ENCODE measurements around the gene SCFD2.

Gene SCFD2

GRCh38 chr4:52836678-52837077 lies 529.2 kb downstream of the SCFD2 start:
- TF ChIP-seq FOXP2 (optimal IDR thresholded peaks at IDR 0.05; ENCODE audit: borderline replicate concordance, extremely low read depth, extremely low read length, insufficient read depth) = no peak
- no peak for TF ChIP-seq REST (IDR thresholded peaks at IDR 0.05; ENCODE audit: insufficient read depth in 1 of 2, low read depth in 2 of 2, low read length in 2 of 2)
- TF ChIP-seq SIN3A (IDR thresholded peaks at IDR 0.05; ENCODE audit: borderline replicate concordance, insufficient read depth, low read length) = no peak
- TF ChIP-seq POLR2AphosphoS5 (IDR thresholded peaks at IDR 0.05; ENCODE audit: low read depth, low read length) = no peak
- no peak for TF ChIP-seq TAF1 (IDR thresholded peaks at IDR 0.05; ENCODE audit: borderline replicate concordance, insufficient read depth, low read length)

GRCh38 chr4:52836120-52836519 lies 529.7 kb downstream of the SCFD2 start:
- no peak for TF ChIP-seq FOXP2 (optimal IDR thresholded peaks at IDR 0.05; ENCODE audit: borderline replicate concordance, extremely low read depth, extremely low read length, insufficient read depth)
- no peak for TF ChIP-seq POLR2AphosphoS5 (IDR thresholded peaks at IDR 0.05; ENCODE audit: low read depth, low read length)
- TF ChIP-seq SIN3A (IDR thresholded peaks at IDR 0.05; ENCODE audit: borderline replicate concordance, insufficient read depth, low read length) = no peak
- no peak for TF ChIP-seq REST (IDR thresholded peaks at IDR 0.05; ENCODE audit: insufficient read depth in 1 of 2, low read depth in 2 of 2, low read length in 2 of 2)

- TF ChIP-seq SIN3A (IDR thresholded peaks at IDR 0.05; ENCODE audit: borderline replicate concordance, insufficient read depth, low read length) (no peak), TAF1 (IDR thresholded peaks at IDR 0.05; ENCODE audit: borderline replicate concordance, insufficient read depth, low read length) (no peak), REST (IDR thresholded peaks at IDR 0.05; ENCODE audit: insufficient read depth in 1 of 2, low read depth in 2 of 2, low read length in 2 of 2) (no peak), FOXP2 (optimal IDR thresholded peaks at IDR 0.05; ENCODE audit: borderline replicate concordance, extremely low read depth, extremely low read length, insufficient read depth) (no peak), POLR2AphosphoS5 (IDR thresholded peaks at IDR 0.05; ENCODE audit: low read depth, low read length) (no peak)
These were observed 531.8 kb downstream of the SCFD2 start for GRCh38 chr4:52833941-52834525.

GRCh38 chr4:52825460-52826090 lies 540.3 kb downstream of the SCFD2 start:
- TF ChIP-seq POLR2AphosphoS5 (IDR thresholded peaks at IDR 0.05; ENCODE audit: low read depth, low read length) (no peak), FOXP2 (optimal IDR thresholded peaks at IDR 0.05; ENCODE audit: borderline replicate concordance, extremely low read depth, extremely low read length, insufficient read depth) (no peak), REST (IDR thresholded peaks at IDR 0.05; ENCODE audit: insufficient read depth in 1 of 2, low read depth in 2 of 2, low read length in 2 of 2) (no peak), SIN3A (IDR thresholded peaks at IDR 0.05; ENCODE audit: borderline replicate concordance, insufficient read depth, low read length) (no peak), TAF1 (IDR thresholded peaks at IDR 0.05; ENCODE audit: borderline replicate concordance, insufficient read depth, low read length) (no peak)

Data from PFSK-1 (cell line).